ENCODE measurements around the gene HMGCR. TPM values are rescaled to one million over a fixed set of nuclear protein-coding genes. Genes with fewer than 3 reads are reported as not detected.

Gene HMGCR
- total RNA-seq, 3 donors from 2014 or later (not counting 1 experiment from before 2014, with no cell fraction given): 44.2 to 89.5 (median 62.6) TPM

DNA sequence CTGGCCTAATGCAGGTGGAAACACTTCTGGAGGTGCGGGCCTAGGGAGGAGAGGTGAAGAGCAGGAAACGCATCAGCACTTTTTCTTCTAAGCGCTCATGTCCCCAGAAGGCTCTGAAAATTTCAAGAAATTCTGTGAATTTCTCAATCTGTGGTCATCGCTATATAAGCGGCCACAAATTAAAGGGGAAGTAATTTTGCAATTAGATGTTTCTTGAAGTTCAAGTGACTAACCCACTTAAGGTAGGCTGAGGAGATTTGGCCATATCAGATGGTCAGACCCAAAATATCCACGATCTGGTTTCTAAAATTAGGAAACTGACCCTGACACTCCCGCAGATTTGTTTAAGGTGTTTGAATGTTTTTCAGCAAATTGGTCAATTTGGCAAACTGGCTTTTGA, 16.6 kb upstream of the HMGCR start:
- Mint-ChIP-seq H3K9me3 (no peaks in the 10 kb centered on the region), H3K4me3 (no peak overlapping the region), H3K27me3 (ENCODE audit: low read depth in 2 of 2) (peaks cover 14 to 15% of the 10 kb centered on the region in 2 donors), H3K4me1 (no peaks in the 10 kb centered on the region), H3K36me3 (no peaks in the 10 kb centered on the region), H3K27ac (no peak overlapping the region)
- Histone ChIP-seq H3K9me3 (ENCODE audit: control insufficient read depth, insufficient read depth, low read length) (no peaks in the 10 kb centered on the region), H3K27me3 (ENCODE audit: control insufficient read depth, insufficient read depth, low read length) (no peaks in the 10 kb centered on the region), H3K36me3 (ENCODE audit: control insufficient read depth, insufficient read depth, low read length) (no peaks in the 10 kb centered on the region), H3K27ac (ENCODE audit: low read length) (no peak overlapping the region), H3K4me1 (ENCODE audit: control insufficient read depth, insufficient read depth, low read length) (no peaks in the 10 kb centered on the region), H3K4me3 (ENCODE audit: low read length) (no peak overlapping the region)
- ATAC-seq (peak in 2 of 3 donors; percentile 33 to 81), DNase-seq (no peak)
- 76% methylated on average over 7 of the region's 7 CpGs for WGBS (ENCODE audit: insufficient coverage)
- TF ChIP-seq, protein P1, sequence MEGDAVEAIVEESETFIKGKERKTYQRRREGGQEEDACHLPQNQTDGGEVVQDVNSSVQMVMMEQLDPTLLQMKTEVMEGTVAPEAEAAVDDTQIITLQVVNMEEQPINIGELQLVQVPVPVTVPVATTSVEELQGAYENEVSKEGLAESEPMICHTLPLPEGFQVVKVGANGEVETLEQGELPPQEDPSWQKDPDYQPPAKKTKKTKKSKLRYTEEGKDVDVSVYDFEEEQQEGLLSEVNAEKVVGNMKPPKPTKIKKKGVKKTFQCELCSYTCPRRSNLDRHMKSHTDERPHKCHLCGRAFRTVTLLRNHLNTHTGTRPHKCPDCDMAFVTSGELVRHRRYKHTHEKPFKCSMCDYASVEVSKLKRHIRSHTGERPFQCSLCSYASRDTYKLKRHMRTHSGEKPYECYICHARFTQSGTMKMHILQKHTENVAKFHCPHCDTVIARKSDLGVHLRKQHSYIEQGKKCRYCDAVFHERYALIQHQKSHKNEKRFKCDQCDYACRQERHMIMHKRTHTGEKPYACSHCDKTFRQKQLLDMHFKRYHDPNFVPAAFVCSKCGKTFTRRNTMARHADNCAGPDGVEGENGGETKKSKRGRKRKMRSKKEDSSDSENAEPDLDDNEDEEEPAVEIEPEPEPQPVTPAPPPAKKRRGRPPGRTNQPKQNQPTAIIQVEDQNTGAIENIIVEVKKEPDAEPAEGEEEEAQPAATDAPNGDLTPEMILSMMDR (IDR thresholded peaks at IDR 0.05): no peak
- intact Hi-C loops (cut with micrococcal nuclease): no loop called here

DNA sequence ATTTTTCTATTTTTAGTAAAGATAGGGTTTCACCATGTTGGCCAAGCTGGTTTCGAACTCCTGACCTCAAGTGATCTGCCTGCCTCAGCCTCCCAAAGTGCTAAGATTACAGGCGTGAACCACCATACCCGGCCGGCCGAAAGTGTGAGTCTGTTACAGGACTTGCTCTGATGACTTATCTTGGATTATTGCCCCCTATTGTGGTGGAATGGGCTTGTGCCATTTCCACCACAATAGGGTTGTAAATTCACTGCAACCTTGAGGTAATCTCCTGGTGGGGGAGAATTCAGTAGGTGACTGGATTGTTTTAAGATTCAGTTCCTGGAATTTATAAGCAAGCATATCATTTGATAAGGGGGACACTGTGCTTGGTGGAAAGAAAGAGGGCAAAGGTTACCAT, 15.0 kb upstream of the HMGCR start:
- Histone ChIP-seq H3K27me3 (ENCODE audit: control insufficient read depth, insufficient read depth, low read length) (no peaks in the 10 kb centered on the region), H3K9me3 (ENCODE audit: control insufficient read depth, insufficient read depth, low read length) (no peaks in the 10 kb centered on the region), H3K4me3 (ENCODE audit: low read length) (no peak overlapping the region), H3K4me1 (ENCODE audit: control insufficient read depth, insufficient read depth, low read length) (no peaks in the 10 kb centered on the region), H3K27ac (ENCODE audit: low read length) (no peak overlapping the region), H3K36me3 (ENCODE audit: control insufficient read depth, insufficient read depth, low read length) (no peaks in the 10 kb centered on the region)
- no peaks in the 10 kb centered on the region for H3K4me1 Mint-ChIP-seq
- ATAC-seq: no peak
- intact Hi-C loops (cut with micrococcal nuclease): no loop called here
- no peak overlapping the region for H3K27ac Mint-ChIP-seq
- TF ChIP-seq, protein P1 (IDR thresholded peaks at IDR 0.05): no peak
- H3K27me3 Mint-ChIP-seq (ENCODE audit: low read depth in 2 of 2): peaks cover 14 to 15% of the 10 kb centered on the region in 2 donors
- H3K9me3 Mint-ChIP-seq: no peaks in the 10 kb centered on the region
- no peak for DNase-seq
- 90% methylated on average over 5 of the region's 5 CpGs for WGBS (ENCODE audit: insufficient coverage)
- no peak overlapping the region for H3K4me3 Mint-ChIP-seq
- no peaks in the 10 kb centered on the region for H3K36me3 Mint-ChIP-seq

DNA sequence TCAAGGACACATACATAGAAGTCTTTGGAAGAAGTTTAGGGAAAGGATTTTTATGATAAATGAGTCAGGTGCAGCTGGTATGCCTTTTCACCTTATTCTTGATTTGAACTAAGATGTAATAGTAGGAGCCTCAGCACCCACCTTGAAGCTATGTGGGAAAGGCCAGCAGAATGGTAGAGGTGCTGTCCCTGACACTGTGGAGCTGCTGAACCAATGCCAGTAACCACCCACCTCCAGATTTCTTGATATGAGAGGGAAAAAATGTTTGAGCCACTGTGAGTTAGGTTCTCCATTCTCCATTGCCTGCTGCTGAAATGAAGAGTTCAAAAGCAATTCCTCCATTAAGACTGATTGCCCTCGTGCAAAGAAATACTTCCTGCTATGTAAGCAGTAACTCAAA, 12.2 kb upstream of the HMGCR start:
- Histone ChIP-seq H3K9me3 (ENCODE audit: control insufficient read depth, insufficient read depth, low read length) (no peaks in the 10 kb centered on the region), H3K27me3 (ENCODE audit: control insufficient read depth, insufficient read depth, low read length) (no peaks in the 10 kb centered on the region), H3K4me3 (ENCODE audit: low read length) (no peak overlapping the region), H3K4me1 (ENCODE audit: control insufficient read depth, insufficient read depth, low read length) (no peaks in the 10 kb centered on the region), H3K36me3 (ENCODE audit: control insufficient read depth, insufficient read depth, low read length) (no peaks in the 10 kb centered on the region), H3K27ac (ENCODE audit: low read length) (no peak overlapping the region)
- WGBS (ENCODE audit: insufficient coverage): 62% methylated on average over 1 of the region's 1 CpG
- H3K27me3 Mint-ChIP-seq (ENCODE audit: low read depth in 2 of 2): peaks cover 10 to 13% of the 10 kb centered on the region in 2 donors
- intact Hi-C loops (cut with micrococcal nuclease): no loop called here
- no peak overlapping the region for H3K27ac Mint-ChIP-seq
- H3K9me3 Mint-ChIP-seq: no peaks in the 10 kb centered on the region
- H3K4me1 Mint-ChIP-seq: no peaks in the 10 kb centered on the region
- DNase-seq: no peak
- TF ChIP-seq, protein P1 (IDR thresholded peaks at IDR 0.05): no peak
- no peak for ATAC-seq
- no peaks in the 10 kb centered on the region for H3K36me3 Mint-ChIP-seq
- H3K4me3 Mint-ChIP-seq: no peak overlapping the region

DNA sequence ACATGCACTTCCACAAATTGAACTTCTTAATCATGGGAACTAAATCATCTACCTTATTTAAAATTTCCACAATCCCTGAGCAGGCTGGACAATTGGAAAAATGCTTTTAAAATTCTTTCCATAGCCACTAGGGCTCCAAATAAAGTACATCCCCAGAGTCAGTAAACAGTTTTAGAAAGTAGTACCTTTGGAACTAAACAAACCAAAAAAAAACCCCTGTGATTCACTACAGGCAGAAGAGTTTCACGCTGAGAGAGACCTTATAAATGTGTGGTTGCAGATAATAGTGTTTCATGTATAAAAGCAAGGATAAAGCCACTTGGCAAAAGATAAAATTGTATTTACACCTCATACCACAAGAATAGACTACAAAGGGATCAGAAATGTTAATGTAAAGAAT, 11.8 kb upstream of the HMGCR start:
- no peaks in the 10 kb centered on the region for H3K4me1 ChIP-seq (ENCODE audit: control insufficient read depth, insufficient read depth, low read length)
- no peak for DNase-seq
- no peaks in the 10 kb centered on the region for H3K9me3 Mint-ChIP-seq
- no peak overlapping the region for H3K4me3 Mint-ChIP-seq
- intact Hi-C loops (cut with micrococcal nuclease): no loop called here
- no peak overlapping the region for H3K4me3 ChIP-seq (ENCODE audit: low read length)
- no peaks in the 10 kb centered on the region for H3K36me3 Mint-ChIP-seq
- H3K27ac Mint-ChIP-seq: no peak overlapping the region
- no peaks in the 10 kb centered on the region for H3K36me3 ChIP-seq (ENCODE audit: control insufficient read depth, insufficient read depth, low read length)
- H3K27me3 ChIP-seq (ENCODE audit: control insufficient read depth, insufficient read depth, low read length): no peaks in the 10 kb centered on the region
- no peaks in the 10 kb centered on the region for H3K4me1 Mint-ChIP-seq
- H3K27ac ChIP-seq (ENCODE audit: low read length): no peak overlapping the region
- H3K27me3 Mint-ChIP-seq (ENCODE audit: low read depth in 2 of 2): peaks cover 8 to 13% of the 10 kb centered on the region in 2 donors
- no peaks in the 10 kb centered on the region for H3K9me3 ChIP-seq (ENCODE audit: control insufficient read depth, insufficient read depth, low read length)
- TF ChIP-seq, protein P1 (IDR thresholded peaks at IDR 0.05): no peak
- no peak for ATAC-seq
- WGBS (ENCODE audit: insufficient coverage): no CpG with 5 or more reads among the region's 1 CpG
